ENCODE measurements around the gene HIVEP1. TPM values are rescaled to one million over a fixed set of nuclear protein-coding genes. Genes with fewer than 3 reads are reported as not detected.

Gene HIVEP1
- total RNA-seq, 1 donor from 2014 or later, result 35.7 TPM

- DNase-seq (ENCODE audit: low spot score, unreplicated experiment), result no peak
- no peak overlapping the region for H3K27ac Mint-ChIP-seq
- H3K36me3 Mint-ChIP-seq (ENCODE audit: insufficient read depth), result peaks cover 17% of the 10 kb centered on the region
- TF ChIP-seq, protein P1, sequence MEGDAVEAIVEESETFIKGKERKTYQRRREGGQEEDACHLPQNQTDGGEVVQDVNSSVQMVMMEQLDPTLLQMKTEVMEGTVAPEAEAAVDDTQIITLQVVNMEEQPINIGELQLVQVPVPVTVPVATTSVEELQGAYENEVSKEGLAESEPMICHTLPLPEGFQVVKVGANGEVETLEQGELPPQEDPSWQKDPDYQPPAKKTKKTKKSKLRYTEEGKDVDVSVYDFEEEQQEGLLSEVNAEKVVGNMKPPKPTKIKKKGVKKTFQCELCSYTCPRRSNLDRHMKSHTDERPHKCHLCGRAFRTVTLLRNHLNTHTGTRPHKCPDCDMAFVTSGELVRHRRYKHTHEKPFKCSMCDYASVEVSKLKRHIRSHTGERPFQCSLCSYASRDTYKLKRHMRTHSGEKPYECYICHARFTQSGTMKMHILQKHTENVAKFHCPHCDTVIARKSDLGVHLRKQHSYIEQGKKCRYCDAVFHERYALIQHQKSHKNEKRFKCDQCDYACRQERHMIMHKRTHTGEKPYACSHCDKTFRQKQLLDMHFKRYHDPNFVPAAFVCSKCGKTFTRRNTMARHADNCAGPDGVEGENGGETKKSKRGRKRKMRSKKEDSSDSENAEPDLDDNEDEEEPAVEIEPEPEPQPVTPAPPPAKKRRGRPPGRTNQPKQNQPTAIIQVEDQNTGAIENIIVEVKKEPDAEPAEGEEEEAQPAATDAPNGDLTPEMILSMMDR (IDR thresholded peaks at IDR 0.05; ENCODE audit: unreplicated experiment), result no peak
- peaks cover 8% of the 10 kb centered on the region for H3K9me3 Mint-ChIP-seq (ENCODE audit: low read depth)
- no peak overlapping the region for H3K4me3 Mint-ChIP-seq (ENCODE audit: low read depth)
- no peaks in the 10 kb centered on the region for H3K27me3 Mint-ChIP-seq
- H3K4me1 Mint-ChIP-seq (ENCODE audit: low read depth), result peaks cover 5% of the 10 kb centered on the region
Measured at GRCh38 chr6:12115001-12115400, 102.9 kb downstream of the HIVEP1 start.

GRCh38 chr6:12115492-12115891 is 103.4 kb downstream of the HIVEP1 start:
- no peak overlapping the region for H3K4me3 Mint-ChIP-seq (ENCODE audit: low read depth)
- H3K27ac Mint-ChIP-seq, result no peak overlapping the region
- TF ChIP-seq, protein P1 (IDR thresholded peaks at IDR 0.05; ENCODE audit: unreplicated experiment), result no peak
- peaks cover 22% of the 10 kb centered on the region for H3K36me3 Mint-ChIP-seq (ENCODE audit: insufficient read depth)
- no peak for DNase-seq (ENCODE audit: low spot score, unreplicated experiment)
- H3K4me1 Mint-ChIP-seq (ENCODE audit: low read depth), result peaks cover 5% of the 10 kb centered on the region
- H3K27me3 Mint-ChIP-seq, result no peaks in the 10 kb centered on the region
- H3K9me3 Mint-ChIP-seq (ENCODE audit: low read depth), result peaks cover 8% of the 10 kb centered on the region

- no peak for DNase-seq (ENCODE audit: low spot score, unreplicated experiment)
- peaks cover 5% of the 10 kb centered on the region for H3K4me1 Mint-ChIP-seq (ENCODE audit: low read depth)
- H3K36me3 Mint-ChIP-seq (ENCODE audit: insufficient read depth), result peaks cover 30% of the 10 kb centered on the region
- no peaks in the 10 kb centered on the region for H3K27me3 Mint-ChIP-seq
- no peak overlapping the region for H3K4me3 Mint-ChIP-seq (ENCODE audit: low read depth)
- TF ChIP-seq, protein P1 (IDR thresholded peaks at IDR 0.05; ENCODE audit: unreplicated experiment), result no peak
- H3K9me3 Mint-ChIP-seq (ENCODE audit: low read depth), result peaks cover 8% of the 10 kb centered on the region
- no peak overlapping the region for H3K27ac Mint-ChIP-seq
Measured at GRCh38 chr6:12116264-12116800, 104.2 kb downstream of the HIVEP1 start.

GRCh38 chr6:12116978-12117377 is 104.9 kb downstream of the HIVEP1 start:
- Mint-ChIP-seq H3K9me3 (ENCODE audit: low read depth) (peaks cover 8% of the 10 kb centered on the region), H3K36me3 (ENCODE audit: insufficient read depth) (peaks cover 35% of the 10 kb centered on the region), H3K4me3 (ENCODE audit: low read depth) (no peak overlapping the region), H3K27me3 (no peaks in the 10 kb centered on the region), H3K27ac (no peak overlapping the region), H3K4me1 (ENCODE audit: low read depth) (peaks cover 5% of the 10 kb centered on the region)
- DNase-seq (ENCODE audit: low spot score, unreplicated experiment), result no peak
- TF ChIP-seq, protein P1 (IDR thresholded peaks at IDR 0.05; ENCODE audit: unreplicated experiment), result no peak

DNA sequence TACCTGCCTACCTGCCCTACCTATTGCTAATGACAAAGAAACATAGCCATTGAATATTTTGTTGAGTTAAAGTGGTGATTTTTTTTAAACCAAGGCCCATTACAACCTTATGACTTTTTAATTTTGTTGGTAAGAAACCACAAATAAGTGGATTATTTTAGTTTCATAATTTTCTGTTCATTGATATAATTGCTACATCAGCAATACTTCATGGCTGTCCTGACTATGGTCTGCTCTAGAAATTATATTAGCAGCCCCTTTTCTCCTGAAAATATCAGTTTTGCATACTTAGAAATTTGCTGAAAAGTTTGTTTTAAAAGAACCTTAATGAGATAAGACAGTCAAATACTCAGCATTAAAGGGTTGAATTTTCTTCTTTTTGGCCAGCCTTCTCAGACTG is 106.5 kb downstream of the HIVEP1 start:
- Mint-ChIP-seq H3K4me1 (ENCODE audit: low read depth) (peaks cover 5% of the 10 kb centered on the region), H3K9me3 (ENCODE audit: low read depth) (peaks cover 8% of the 10 kb centered on the region), H3K4me3 (ENCODE audit: low read depth) (no peak overlapping the region), H3K27ac (no peak overlapping the region), H3K36me3 (ENCODE audit: insufficient read depth) (peaks cover 40% of the 10 kb centered on the region), H3K27me3 (no peaks in the 10 kb centered on the region)
- TF ChIP-seq, protein P1 (IDR thresholded peaks at IDR 0.05; ENCODE audit: unreplicated experiment), result no peak
- no peak for DNase-seq (ENCODE audit: low spot score, unreplicated experiment)
